Fibroblast of lung (primary cell): Measurements from ENCODE around the gene HAND2.

Experiments used
- EZH2 ChIP-seq: IDR thresholded peaks from 2 replicates; pipeline ENCODE4 v1.5.1; 2012; ENCODE audit warnings: low read length, control low read depth, mild to moderate bottlenecking; ENCODE audit errors: missing control alignments
- TF ChIP-seq, protein P1 (sequence below), 2 donors: IDR thresholded peaks in 1 of 2; conservative IDR thresholded peaks in 1 of 2; 1 replicate in 1 of 2; 2 replicates in 1 of 2; pipeline ENCODE4 v1.5.1; 2011 to 2012; ENCODE audit warnings: low read length in 2 of 2, control low read depth in 1 of 2, inconsistent platforms in 1 of 2, low read depth in 1 of 2, mild to moderate bottlenecking in 1 of 2

DNA sequence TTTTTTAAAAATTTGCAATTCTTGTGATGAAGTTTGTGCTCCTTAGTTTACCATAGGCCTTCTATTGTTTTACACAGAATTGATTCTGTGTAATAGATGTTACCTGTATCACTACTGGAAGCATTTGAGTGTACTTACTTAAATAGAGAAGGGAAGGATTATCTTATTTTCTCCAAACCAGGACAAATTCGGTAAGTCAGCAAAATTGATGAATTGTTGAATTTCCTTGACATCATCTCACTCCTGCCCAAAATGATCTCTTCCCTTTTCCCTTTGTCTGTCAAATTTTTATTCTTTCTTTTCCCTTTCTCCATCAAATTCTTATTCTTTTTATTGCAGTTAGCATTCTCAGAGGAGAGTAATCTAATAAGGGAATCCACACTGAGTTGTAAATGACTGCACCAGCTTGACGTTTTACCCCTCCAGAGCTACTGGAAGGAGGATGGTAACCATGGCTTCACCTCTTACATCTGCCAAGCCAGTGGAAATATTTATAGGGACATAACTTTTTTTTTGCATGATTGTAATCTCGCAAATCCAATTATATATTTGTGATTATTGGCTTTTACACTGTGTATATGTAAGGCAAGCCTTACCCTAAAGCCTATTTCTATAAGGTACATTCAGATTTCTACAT lies 42.6 kb upstream of the HAND2 start:
- no peak for TF ChIP-seq EZH2
- TF ChIP-seq, protein P1, sequence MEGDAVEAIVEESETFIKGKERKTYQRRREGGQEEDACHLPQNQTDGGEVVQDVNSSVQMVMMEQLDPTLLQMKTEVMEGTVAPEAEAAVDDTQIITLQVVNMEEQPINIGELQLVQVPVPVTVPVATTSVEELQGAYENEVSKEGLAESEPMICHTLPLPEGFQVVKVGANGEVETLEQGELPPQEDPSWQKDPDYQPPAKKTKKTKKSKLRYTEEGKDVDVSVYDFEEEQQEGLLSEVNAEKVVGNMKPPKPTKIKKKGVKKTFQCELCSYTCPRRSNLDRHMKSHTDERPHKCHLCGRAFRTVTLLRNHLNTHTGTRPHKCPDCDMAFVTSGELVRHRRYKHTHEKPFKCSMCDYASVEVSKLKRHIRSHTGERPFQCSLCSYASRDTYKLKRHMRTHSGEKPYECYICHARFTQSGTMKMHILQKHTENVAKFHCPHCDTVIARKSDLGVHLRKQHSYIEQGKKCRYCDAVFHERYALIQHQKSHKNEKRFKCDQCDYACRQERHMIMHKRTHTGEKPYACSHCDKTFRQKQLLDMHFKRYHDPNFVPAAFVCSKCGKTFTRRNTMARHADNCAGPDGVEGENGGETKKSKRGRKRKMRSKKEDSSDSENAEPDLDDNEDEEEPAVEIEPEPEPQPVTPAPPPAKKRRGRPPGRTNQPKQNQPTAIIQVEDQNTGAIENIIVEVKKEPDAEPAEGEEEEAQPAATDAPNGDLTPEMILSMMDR (conservative IDR thresholded peaks at IDR 0.05 in 1 of 2, IDR thresholded peaks at IDR 0.05 in 1 of 2; ENCODE audit: low read depth in 1 of 2, low read length in 2 of 2) = no peak
